ENCODE results near the gene LYPD8.

- no peak for TF ChIP-seq CTCF (IDR thresholded peaks at IDR 0.05)
- TF ChIP-seq POLR2A (IDR thresholded peaks at IDR 0.05), result no peak
- TF ChIP-seq POLR2AphosphoS5 (IDR thresholded peaks at IDR 0.05), result no peak
- TF ChIP-seq EP300 (IDR thresholded peaks at IDR 0.05), result no peak
Measured at GRCh38 chr1:248699099-248699498, 56.5 kb downstream of the LYPD8 start.

All from stomach (tissue), 4 donors.